C4-2B (cell line): Measurements from ENCODE around the gene LILRB3.
"Not testable (repeated sequence)": the region's sequence is repeated elsewhere in the genome, so short reads cannot be mapped to it uniquely, and the experiment has no call there.

ENCODE experiments used
- H3K27ac ChIP-seq: fragments of 450-650 bp; 2 replicates; pipeline ENCODE4 v1.5.1; 2017
- ZFX ChIP-seq: fragments of 450-650 bp; IDR thresholded peaks from 2 replicates; pipeline ENCODE4 v1.6.1; 2017
- TF ChIP-seq, protein P1 (sequence below): fragments of 450-650 bp; conservative IDR thresholded peaks from 2 replicates; pipeline ENCODE4 v1.5.1; 2017; ENCODE audit warnings: mild to moderate bottlenecking

Gene LILRB3

GRCh38 chr19:54248016-54248601 is 25.3 kb upstream of the LILRB3 start:
- H3K27ac ChIP-seq: no peak overlapping the region
- TF ChIP-seq, protein P1, sequence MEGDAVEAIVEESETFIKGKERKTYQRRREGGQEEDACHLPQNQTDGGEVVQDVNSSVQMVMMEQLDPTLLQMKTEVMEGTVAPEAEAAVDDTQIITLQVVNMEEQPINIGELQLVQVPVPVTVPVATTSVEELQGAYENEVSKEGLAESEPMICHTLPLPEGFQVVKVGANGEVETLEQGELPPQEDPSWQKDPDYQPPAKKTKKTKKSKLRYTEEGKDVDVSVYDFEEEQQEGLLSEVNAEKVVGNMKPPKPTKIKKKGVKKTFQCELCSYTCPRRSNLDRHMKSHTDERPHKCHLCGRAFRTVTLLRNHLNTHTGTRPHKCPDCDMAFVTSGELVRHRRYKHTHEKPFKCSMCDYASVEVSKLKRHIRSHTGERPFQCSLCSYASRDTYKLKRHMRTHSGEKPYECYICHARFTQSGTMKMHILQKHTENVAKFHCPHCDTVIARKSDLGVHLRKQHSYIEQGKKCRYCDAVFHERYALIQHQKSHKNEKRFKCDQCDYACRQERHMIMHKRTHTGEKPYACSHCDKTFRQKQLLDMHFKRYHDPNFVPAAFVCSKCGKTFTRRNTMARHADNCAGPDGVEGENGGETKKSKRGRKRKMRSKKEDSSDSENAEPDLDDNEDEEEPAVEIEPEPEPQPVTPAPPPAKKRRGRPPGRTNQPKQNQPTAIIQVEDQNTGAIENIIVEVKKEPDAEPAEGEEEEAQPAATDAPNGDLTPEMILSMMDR: no peak
- no peak for TF ChIP-seq ZFX

- no peak for TF ChIP-seq ZFX
- H3K27ac ChIP-seq: no peak overlapping the region
Observed at GRCh38 chr19:54247106-54247930, 24.5 kb upstream of the LILRB3 start.

DNA sequence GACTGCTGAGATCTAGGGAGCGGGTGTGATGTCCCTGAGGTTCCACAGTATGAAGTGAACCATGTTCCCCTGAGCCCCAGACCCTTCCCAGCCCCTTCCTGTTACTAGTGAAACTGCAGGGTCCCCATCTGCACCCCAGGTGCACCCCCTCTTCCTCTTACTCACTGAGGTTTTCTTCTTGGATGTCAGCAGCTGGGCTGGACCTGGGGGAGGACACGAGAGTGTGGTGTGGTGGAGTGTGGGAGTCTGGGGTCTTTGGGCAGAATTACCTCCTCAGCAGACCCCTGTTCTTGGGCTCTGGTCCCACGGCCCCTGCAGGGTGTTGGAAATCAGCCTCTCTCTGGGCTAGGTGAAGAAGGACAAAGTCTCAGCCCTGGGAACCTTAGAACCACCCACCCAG is 23.1 kb upstream of the LILRB3 start:
- no peak overlapping the region for H3K27ac ChIP-seq
- TF ChIP-seq ZFX: no peak
- TF ChIP-seq, protein P1: no peak

DNA sequence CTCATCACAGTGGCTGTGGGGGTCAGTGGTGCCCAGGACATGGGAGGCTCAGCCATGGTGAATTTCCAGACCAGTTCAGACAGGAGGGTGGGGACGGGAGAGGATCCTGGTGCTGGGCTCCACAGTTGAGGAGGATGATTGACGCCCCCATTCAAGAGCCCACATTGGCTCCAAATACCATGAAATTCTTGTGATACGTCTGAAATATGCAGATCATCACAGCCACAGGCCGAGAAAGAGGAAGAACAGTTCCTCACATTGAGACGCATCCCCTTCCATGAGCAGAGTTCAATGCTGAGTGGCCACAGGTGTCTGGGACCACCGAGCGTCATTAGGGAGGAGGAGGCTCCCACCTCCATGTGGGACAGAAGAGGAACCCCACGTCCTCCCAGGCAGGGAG is 21.0 kb upstream of the LILRB3 start:
- not testable (repeated sequence) for H3K27ac ChIP-seq

DNA sequence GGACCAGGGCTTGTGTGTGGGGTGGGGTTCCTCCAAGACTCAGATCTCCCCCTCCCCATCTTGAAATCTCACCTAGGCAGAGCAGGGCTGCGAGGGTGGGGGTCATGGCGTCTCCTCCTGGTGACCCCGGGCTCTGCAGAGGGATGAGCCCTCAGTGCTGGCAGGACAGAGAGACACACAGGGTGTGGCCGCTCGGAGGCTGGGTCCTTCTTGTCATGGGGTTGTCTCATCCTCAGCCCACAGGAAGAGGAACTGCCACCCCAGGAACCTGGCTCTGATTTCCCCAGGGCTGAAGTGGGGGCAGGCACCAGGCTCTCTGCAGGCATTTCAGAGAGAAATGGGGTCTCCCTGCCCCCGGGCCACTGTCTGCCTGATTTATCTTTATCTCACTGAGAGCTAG is 19.8 kb upstream of the LILRB3 start, which contains the start of gene LILRA6:
Gene LILRA6, minus strand, starts transcription at position 145 of the 400 bp plus-strand sequence.
- H3K27ac ChIP-seq: not testable (repeated sequence)

DNA sequence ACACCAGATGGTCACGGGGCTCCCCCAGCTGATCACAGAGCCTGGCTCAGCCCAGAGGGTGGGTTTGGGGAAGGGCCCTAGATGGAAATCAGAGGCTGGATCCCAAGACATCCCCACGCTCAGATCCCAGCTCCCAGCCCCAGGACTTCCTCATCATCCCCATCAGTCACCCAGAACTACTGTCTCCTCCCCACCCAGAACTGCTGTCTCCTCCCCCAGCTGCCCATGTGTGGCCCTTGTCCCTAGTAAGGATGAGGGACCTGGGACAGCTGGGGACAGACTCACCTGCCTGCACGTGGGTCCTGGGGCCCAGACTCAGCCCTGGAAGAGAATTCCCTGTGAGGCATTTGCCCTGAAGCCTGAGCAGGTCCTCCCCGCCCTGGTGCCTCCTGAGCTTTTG is 19.4 kb upstream of the LILRB3 start:
- H3K27ac ChIP-seq: not testable (repeated sequence)

- not testable (repeated sequence) for H3K27ac ChIP-seq
Observed at GRCh38 chr19:54240372-54241336, 17.8 kb upstream of the LILRB3 start.

GRCh38 chr19:54239491-54240371 is 16.9 kb upstream of the LILRB3 start:
- H3K27ac ChIP-seq: not testable (repeated sequence)

DNA sequence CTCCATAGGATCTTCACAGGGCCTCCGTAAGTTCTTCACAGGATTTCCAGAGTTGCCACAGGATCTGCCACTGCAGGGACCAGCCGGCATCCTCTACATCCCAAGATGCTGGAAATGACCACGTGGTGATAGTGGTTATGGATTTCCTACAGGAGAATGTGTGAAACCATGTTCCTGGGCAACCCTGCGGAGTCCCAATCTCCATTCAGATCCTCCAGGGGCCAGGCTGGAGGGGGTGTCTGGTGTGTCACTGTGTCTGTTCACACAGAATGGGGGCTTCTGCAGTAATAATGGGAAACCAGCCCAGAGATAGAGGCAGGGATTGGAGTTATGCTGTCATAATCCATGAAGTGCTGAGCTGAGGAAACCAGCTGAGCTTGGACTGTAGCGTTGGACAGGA is 11.1 kb upstream of the LILRB3 start:
- no peak for TF ChIP-seq ZFX
- TF ChIP-seq, protein P1: no peak
- H3K27ac ChIP-seq: no peak overlapping the region
